Ammon's horn (tissue), 1 donor: ENCODE measurements around the gene MTURN.
A peak's percentile ranks its signal among the peaks of the same experiment; 100 is the strongest.

Experiments used
- DNase-seq: peaks from one replicate; pipeline ENCODE4 v3.0.0-alpha.2; 2016; ENCODE audit warnings: low spot score

MTURN gene

GRCh38 chr7:30162622-30163124 is 27.9 kb downstream of the MTURN start:
- peak; percentile 77 for DNase-seq

- peak; percentile 83 for DNase-seq
These were observed 28.6 kb downstream of the MTURN start for GRCh38 chr7:30163231-30163894.

GRCh38 chr7:30164567-30164966 is 29.8 kb downstream of the MTURN start:
- DNase-seq, result peak; percentile 86

GRCh38 chr7:30165590-30165989 is 30.8 kb downstream of the MTURN start:
- no peak for DNase-seq

- DNase-seq, result no peak
These were observed 31.5 kb downstream of the MTURN start for GRCh38 chr7:30166155-30166840.

GRCh38 chr7:30166841-30167235 is 32.1 kb downstream of the MTURN start:
- DNase-seq, result no peak

- no peak for DNase-seq
These were observed 33.1 kb downstream of the MTURN start for GRCh38 chr7:30167901-30168300.

- no peak for DNase-seq
These were observed 34.2 kb downstream of the MTURN start for GRCh38 chr7:30168835-30169573.

GRCh38 chr7:30169579-30169978 is 34.8 kb downstream of the MTURN start:
- DNase-seq, result no peak

GRCh38 chr7:30170476-30171205 is 35.9 kb downstream of the MTURN start:
- DNase-seq, result no peak

- DNase-seq, result no peak
These were observed 37.1 kb downstream of the MTURN start for GRCh38 chr7:30171766-30172447.

- no peak for DNase-seq
These were observed 37.7 kb downstream of the MTURN start for GRCh38 chr7:30172451-30172850.

GRCh38 chr7:30173058-30173897 is 38.5 kb downstream of the MTURN start:
- DNase-seq, result peak; percentile 97

- no peak for DNase-seq
These were observed 40.4 kb downstream of the MTURN start for GRCh38 chr7:30175180-30175579.

GRCh38 chr7:30175636-30176147 is 40.9 kb downstream of the MTURN start:
- no peak for DNase-seq

GRCh38 chr7:30176463-30177109 is 41.8 kb downstream of the MTURN start:
- no peak for DNase-seq

- no peak for DNase-seq
These were observed 42.4 kb downstream of the MTURN start for GRCh38 chr7:30177186-30177585.

- no peak for DNase-seq
These were observed 43.2 kb downstream of the MTURN start for GRCh38 chr7:30177965-30178364.

GRCh38 chr7:30178748-30179436 is 44.1 kb downstream of the MTURN start:
- no peak for DNase-seq
